Measurements from ENCODE around the gene AVP. TPM values are rescaled to one million over a fixed set of nuclear protein-coding genes. Genes with fewer than 3 reads are reported as not detected.
A peak's percentile ranks its signal among the peaks of the same experiment; 100 is the strongest.

Gene AVP
- polyA plus RNA-seq, 1 donor (not counting 4 experiments of a cell fraction or from before 2014, with no cell fraction given) = not detected

DNA sequence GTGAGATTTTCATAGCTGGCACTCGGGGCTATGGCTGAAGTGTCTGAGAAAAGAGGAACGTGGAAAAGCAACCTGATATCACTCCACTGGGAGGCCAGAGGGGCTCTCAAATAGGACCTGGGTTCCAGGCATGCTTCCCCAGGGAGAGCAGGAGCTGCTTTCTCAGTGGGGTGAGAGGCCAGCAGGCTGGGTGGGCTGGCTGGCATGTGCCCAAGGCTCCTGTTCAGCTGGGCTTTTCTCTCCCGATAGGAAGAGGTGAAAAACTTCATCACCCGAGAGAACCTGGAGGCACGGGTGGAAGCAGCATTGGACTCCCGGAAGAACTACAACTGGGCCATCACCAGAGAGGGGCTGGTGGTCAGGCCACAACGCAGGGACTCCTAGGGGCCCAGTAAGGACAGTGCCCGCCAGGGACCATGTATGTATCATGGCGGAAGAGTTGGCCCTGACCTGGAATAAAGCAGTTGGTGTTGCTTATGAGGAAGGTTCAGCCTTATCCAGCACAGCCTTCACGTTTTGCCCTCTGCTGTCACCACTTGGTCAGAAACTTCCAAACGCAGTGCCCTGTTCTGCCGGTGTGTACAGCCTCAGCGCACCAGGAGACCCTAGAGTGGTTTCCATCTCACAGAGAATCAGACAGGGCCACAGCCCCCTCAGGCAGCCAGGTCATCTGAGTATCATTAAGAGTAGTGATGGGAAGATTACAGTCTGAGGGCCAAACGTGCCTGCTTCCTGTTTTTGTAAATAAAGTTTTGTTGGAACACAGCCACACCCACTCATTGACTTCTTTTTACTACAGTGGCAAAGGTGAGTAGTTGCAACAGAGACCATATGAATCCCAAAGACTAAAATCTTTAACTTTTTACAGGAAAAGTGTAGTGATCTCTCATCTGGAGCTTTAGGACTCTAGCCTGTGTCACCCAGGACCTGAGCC is 36.8 kb downstream of the AVP start:
- Histone ChIP-seq H4K20me1 (ENCODE audit: control insufficient read depth, extremely low read depth, insufficient read depth, low read length) (no peaks in the 10 kb centered on the region), H3K27me3 (ENCODE audit: control insufficient read depth, extremely low read depth, insufficient read depth, low read length) (no peaks in the 10 kb centered on the region), H3K36me3 (ENCODE audit: control insufficient read depth in 2 of 2, extremely low read depth in 1 of 2, insufficient read depth in 2 of 2, low read length in 2 of 2) (peaks cover 18 to 21% of the 10 kb centered on the region in 2 experiments), H3K9me3 (ENCODE audit: control insufficient read depth, low read depth, low read length) (no peaks in the 10 kb centered on the region), H3K4me3 (ENCODE audit: control insufficient read depth in 2 of 3, extremely low read depth in 1 of 3, insufficient read depth in 2 of 3, low read depth in 1 of 3, low read length in 3 of 3) (no peak overlapping the region), H3K9me1 (ENCODE audit: control insufficient read depth, extremely low read depth, insufficient read depth, low read length) (no peaks in the 10 kb centered on the region), H3K79me2 (ENCODE audit: control insufficient read depth, insufficient read depth, low read length) (peaks cover 14% of the 10 kb centered on the region), H2AFZ (ENCODE audit: control insufficient read depth, low read length) (no peak overlapping the region), H3K27ac (ENCODE audit: control insufficient read depth, insufficient read depth, low read length) (no peak overlapping the region), H3K4me2 (ENCODE audit: control insufficient read depth, extremely low read depth, insufficient read depth, low read depth, low read length) (peak overlapping the region; percentile 92), H3K9ac (ENCODE audit: control insufficient read depth, extremely low read depth, insufficient read depth, low read length) (no peak overlapping the region), H3K4me1 (ENCODE audit: control insufficient read depth, extremely low read depth, insufficient read depth, low read length) (no peaks in the 10 kb centered on the region)
- FAIRE-seq (no peak), DNase-seq (ENCODE audit: low read depth, low spot score) (no peak)
- dilution Hi-C loops (cut with MboI; ENCODE audit: extremely low pct_ligation_motif_present, low sequenced_read_pairs) = no loop called here
- TF ChIP-seq, protein P1, sequence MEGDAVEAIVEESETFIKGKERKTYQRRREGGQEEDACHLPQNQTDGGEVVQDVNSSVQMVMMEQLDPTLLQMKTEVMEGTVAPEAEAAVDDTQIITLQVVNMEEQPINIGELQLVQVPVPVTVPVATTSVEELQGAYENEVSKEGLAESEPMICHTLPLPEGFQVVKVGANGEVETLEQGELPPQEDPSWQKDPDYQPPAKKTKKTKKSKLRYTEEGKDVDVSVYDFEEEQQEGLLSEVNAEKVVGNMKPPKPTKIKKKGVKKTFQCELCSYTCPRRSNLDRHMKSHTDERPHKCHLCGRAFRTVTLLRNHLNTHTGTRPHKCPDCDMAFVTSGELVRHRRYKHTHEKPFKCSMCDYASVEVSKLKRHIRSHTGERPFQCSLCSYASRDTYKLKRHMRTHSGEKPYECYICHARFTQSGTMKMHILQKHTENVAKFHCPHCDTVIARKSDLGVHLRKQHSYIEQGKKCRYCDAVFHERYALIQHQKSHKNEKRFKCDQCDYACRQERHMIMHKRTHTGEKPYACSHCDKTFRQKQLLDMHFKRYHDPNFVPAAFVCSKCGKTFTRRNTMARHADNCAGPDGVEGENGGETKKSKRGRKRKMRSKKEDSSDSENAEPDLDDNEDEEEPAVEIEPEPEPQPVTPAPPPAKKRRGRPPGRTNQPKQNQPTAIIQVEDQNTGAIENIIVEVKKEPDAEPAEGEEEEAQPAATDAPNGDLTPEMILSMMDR (optimal IDR thresholded peaks at IDR 0.05 in 1 of 3, IDR thresholded peaks at IDR 0.05 in 1 of 3, conservative IDR thresholded peaks at IDR 0.05 in 1 of 3; ENCODE audit: extremely low read depth in 1 of 3, insufficient read depth in 2 of 3, low read length in 3 of 3) = no peak
- TF ChIP-seq EZH2 (IDR thresholded peaks at IDR 0.05; ENCODE audit: low read length) = no peak

DNA sequence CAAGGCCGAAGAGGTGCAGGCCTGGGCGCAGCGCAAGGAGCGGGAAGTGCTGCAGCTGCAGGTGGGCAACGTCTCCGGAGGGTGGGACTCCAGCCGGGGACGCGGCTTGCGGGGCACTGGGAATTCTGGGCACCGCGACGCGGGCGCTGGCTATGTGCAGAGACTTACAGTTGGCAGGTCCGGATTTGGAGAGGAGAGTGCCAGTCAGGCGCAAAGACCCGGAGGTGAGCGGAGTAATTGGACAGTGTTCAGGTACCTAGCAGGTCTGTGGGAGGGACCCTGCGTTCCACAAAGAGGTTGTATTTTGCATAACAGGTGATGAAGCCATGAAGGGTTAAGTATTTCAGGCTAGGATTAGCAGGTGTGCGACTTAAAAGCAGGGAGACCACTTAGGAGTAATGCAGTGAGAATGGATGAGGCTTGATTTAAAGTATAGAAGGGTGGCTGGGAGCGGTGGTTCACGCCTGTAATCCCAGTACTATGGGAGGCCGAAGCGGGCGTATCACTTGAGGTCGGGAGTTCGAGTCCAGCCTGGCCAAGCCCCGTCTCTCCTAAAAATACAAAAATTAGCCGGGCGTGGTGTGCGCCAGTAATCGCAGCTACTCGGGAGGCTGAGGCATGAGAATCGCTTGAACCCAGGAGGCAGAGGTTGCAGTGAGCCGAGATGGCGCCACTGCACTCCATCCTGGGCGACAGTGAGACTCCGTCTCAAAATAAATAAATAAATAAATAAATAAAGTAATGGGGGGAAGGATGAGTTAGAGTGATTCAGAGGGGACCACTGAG is 37.7 kb downstream of the AVP start:
- TF ChIP-seq EZH2 (IDR thresholded peaks at IDR 0.05; ENCODE audit: low read length) = no peak
- TF ChIP-seq, protein P1 (optimal IDR thresholded peaks at IDR 0.05 in 1 of 3, IDR thresholded peaks at IDR 0.05 in 1 of 3, conservative IDR thresholded peaks at IDR 0.05 in 1 of 3; ENCODE audit: extremely low read depth in 1 of 3, insufficient read depth in 2 of 3, low read length in 3 of 3) = no peak
- Histone ChIP-seq H4K20me1 (ENCODE audit: control insufficient read depth, extremely low read depth, insufficient read depth, low read length) (no peaks in the 10 kb centered on the region), H3K4me2 (ENCODE audit: control insufficient read depth, extremely low read depth, insufficient read depth, low read depth, low read length) (peak overlapping the region; percentile 92), H2AFZ (ENCODE audit: control insufficient read depth, low read length) (peak overlapping the region; percentile 77), H3K9ac (ENCODE audit: control insufficient read depth, extremely low read depth, insufficient read depth, low read length) (peak overlapping the region; percentile 76), H3K9me1 (ENCODE audit: control insufficient read depth, extremely low read depth, insufficient read depth, low read length) (no peaks in the 10 kb centered on the region), H3K4me3 (ENCODE audit: control insufficient read depth in 2 of 3, extremely low read depth in 1 of 3, insufficient read depth in 2 of 3, low read depth in 1 of 3, low read length in 3 of 3) (peak overlapping the region; percentile 77 to 85 (median 85)), H3K4me1 (ENCODE audit: control insufficient read depth, extremely low read depth, insufficient read depth, low read length) (no peaks in the 10 kb centered on the region), H3K27me3 (ENCODE audit: control insufficient read depth, extremely low read depth, insufficient read depth, low read length) (no peaks in the 10 kb centered on the region), H3K9me3 (ENCODE audit: control insufficient read depth, low read depth, low read length) (no peaks in the 10 kb centered on the region), H3K79me2 (ENCODE audit: control insufficient read depth, insufficient read depth, low read length) (peaks cover 14% of the 10 kb centered on the region), H3K27ac (ENCODE audit: control insufficient read depth, insufficient read depth, low read length) (peak overlapping the region; percentile 36), H3K36me3 (ENCODE audit: control insufficient read depth in 2 of 2, extremely low read depth in 1 of 2, insufficient read depth in 2 of 2, low read length in 2 of 2) (peaks cover 18 to 21% of the 10 kb centered on the region in 2 experiments)
- FAIRE-seq (peak; percentile 39), DNase-seq (ENCODE audit: low read depth, low spot score) (no peak)
- dilution Hi-C loops (cut with MboI; ENCODE audit: extremely low pct_ligation_motif_present, low sequenced_read_pairs) = no loop called here

All from keratinocyte (primary cell).